Fibroblast of mammary gland (primary cell): ENCODE results near the gene DOCK3.

Experiments
- DNase-seq: peaks from one replicate; pipeline ENCODE4 v3.0.0-alpha.2; 2010; ENCODE audit warnings: low read depth
- H3K4me3 ChIP-seq: 2 replicates; pipeline ENCODE4 v1.5.1; 2011; ENCODE audit warnings: low read depth, mild to moderate bottlenecking, low read length, moderate library complexity; ENCODE audit not compliant: control insufficient read depth
- CTCF ChIP-seq: conservative IDR thresholded peaks from 2 replicates; pipeline ENCODE4 v1.5.1; 2011; ENCODE audit warnings: low read depth, low read length, inconsistent platforms; ENCODE audit not compliant: control insufficient read depth, insufficient read depth

The DOCK3 gene

GRCh38 chr3:51280176-51280575 is 605.4 kb downstream of the DOCK3 start:
- no peak for TF ChIP-seq CTCF
- no peak overlapping the region for H3K4me3 ChIP-seq
- no peak for DNase-seq

GRCh38 chr3:51282931-51283330 is 608.2 kb downstream of the DOCK3 start:
- H3K4me3 ChIP-seq = no peak overlapping the region
- no peak for DNase-seq
- TF ChIP-seq CTCF = no peak

GRCh38 chr3:51283421-51283820 is 608.7 kb downstream of the DOCK3 start:
- TF ChIP-seq CTCF = no peak
- H3K4me3 ChIP-seq = no peak overlapping the region
- no peak for DNase-seq

- TF ChIP-seq CTCF = no peak
- H3K4me3 ChIP-seq = no peak overlapping the region
- DNase-seq = no peak
These were observed 620.9 kb downstream of the DOCK3 start for GRCh38 chr3:51295625-51296024.

DNA sequence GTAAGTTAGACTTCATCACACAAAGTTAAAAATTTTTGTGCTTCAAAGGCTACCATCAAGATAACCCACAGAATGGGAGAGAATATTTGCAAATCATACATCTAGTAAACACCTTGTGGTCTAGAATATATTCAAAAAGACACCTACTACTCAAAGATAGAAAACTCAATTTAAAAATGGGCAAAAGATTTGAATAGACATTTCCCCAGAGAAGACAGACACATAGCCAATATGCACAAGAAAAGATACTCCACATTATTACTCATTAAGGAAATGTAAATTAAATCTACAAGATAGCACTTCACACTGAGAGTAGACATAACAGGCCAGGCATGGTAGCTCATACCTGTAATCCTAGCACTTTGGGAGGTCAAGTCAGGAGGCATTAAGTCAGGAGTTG is 622.6 kb downstream of the DOCK3 start:
- no peak for DNase-seq
- TF ChIP-seq CTCF = no peak
- H3K4me3 ChIP-seq = no peak overlapping the region

- no peak for TF ChIP-seq CTCF
These were observed 629.5 kb downstream of the DOCK3 start for GRCh38 chr3:51304230-51304629.

DNA sequence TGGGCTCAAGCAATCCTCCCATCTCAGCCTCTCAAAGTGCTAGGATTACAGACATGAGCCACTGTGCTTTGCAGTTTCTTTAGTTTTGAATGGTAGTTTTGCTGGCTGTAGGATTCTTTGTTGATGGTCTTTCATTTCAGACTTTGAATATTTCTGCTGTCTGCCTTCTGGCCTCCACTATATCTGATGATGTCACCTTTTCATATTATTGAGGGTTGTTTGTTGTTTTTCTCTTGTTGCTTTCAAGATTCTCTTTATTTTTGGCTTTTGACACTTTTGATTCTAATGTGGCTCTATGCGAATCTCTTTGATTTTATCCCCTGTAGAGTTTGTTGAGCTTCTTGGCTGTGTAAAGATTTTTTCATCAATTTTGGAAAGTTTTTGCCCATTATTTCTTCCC is 631.4 kb downstream of the DOCK3 start:
- TF ChIP-seq CTCF = no peak
- H3K4me3 ChIP-seq = no peak overlapping the region
- no peak for DNase-seq

More at GRCh38 chr3:51304230-51304629, 629.5 kb downstream of the DOCK3 start:
- DNase-seq = no peak
- no peak overlapping the region for H3K4me3 ChIP-seq
